Left lung (tissue), 14 donors: Measurements from ENCODE around the gene TMEM39A. TPM values are rescaled to one million over a fixed set of nuclear protein-coding genes. Genes with fewer than 3 reads are reported as not detected.
A peak's percentile ranks its signal among the peaks of the same experiment; 100 is the strongest.

Source experiments
- ATAC-seq: fragments of 200-7000 bp; cut with Tn5 transposase; one replicate; pipeline ENCODE4 v1.9.1; 2020; ENCODE audit warnings: moderate library complexity
- DNase-seq, 4 donors: peaks; one replicate each; pipeline ENCODE4 v3.0.0-alpha.2; 2013 to 2020
- H3K27ac ChIP-seq, 2 donors: fragments of 200-600 bp; sonication (generic) in 1 of 2; one replicate each; pipeline versions ENCODE4 v1.5.0 to v1.8.0; 2020 to 2021
- H3K27me3 ChIP-seq, 2 donors: fragments of 200-600 bp; sonication (generic) in 1 of 2; one replicate each; pipeline versions ENCODE4 v1.5.0 to v1.8.0; 2020 to 2021
- H3K36me3 ChIP-seq, 2 donors: fragments of 200-600 bp; sonication (generic) in 1 of 2; one replicate each; pipeline versions ENCODE4 v1.5.0 to v1.8.0; 2020 to 2021
- H3K4me1 ChIP-seq, 2 donors: fragments of 200-600 bp; one replicate each; pipeline ENCODE4 v1.8.0; 2021
- H3K4me3 ChIP-seq, 2 donors: fragments of 200-600 bp; sonication (generic) in 1 of 2; one replicate each; pipeline versions ENCODE4 v1.5.0 to v1.8.0; 2020 to 2021; ENCODE audit warnings: mild to moderate bottlenecking in 1 of 2
- H3K9me3 ChIP-seq, 2 donors: fragments of 200-600 bp; sonication (generic) in 1 of 2; one replicate each; pipeline versions ENCODE4 v1.5.0 to v1.8.0; 2020 to 2021
- intact Hi-C, 2 donors: fragments of 100-400 bp; cut with DNase I; formaldehyde crosslinking; loops; one replicate each; pipeline versions ENCODE4 v1.11.2 to v1.14.2; 2022
- long read RNA-seq, 12 donors: library from polyadenylated mRNA in 2 of 12; unstranded in 2 of 12; transcript quantifications; one replicate each; pipeline ENCODE4 v2.0.0 and lab custom pipeline, GENCODE V29; 2019 to 2026
- polyA plus RNA-seq, 6 donors: library from polyadenylated mRNA; unstranded; fragments of 120-200 nt; gene quantifications; one replicate each; pipeline ENCODE4 v1.2.1, GENCODE V29; 2013; ENCODE audit not compliant: insufficient read length in 6 of 6
- total RNA-seq, 2 donors: library from RNA; stranded (reverse); fragmentation: NEBNext Ultra II Directional; extraction: Animal tissue kit (Norgen Biotek cat#: 25700); gene quantifications; one replicate each; pipeline ENCODE4 v1.2.1, GENCODE V29; 2021
- TF ChIP-seq, protein P1 (sequence below), 2 donors: fragments of 200-600 bp; sonication (generic) in 1 of 2; IDR thresholded peaks; one replicate each; pipeline versions ENCODE4 v1.5.0 to v1.8.0; 2021; ENCODE audit warnings: antibody characterized with exemption in 2 of 2
- donor health status: DM: no; HTN: yes; CAD: no.
- donor health status: DM: no; HTN: no; CAD: no.

TMEM39A gene, protein sequence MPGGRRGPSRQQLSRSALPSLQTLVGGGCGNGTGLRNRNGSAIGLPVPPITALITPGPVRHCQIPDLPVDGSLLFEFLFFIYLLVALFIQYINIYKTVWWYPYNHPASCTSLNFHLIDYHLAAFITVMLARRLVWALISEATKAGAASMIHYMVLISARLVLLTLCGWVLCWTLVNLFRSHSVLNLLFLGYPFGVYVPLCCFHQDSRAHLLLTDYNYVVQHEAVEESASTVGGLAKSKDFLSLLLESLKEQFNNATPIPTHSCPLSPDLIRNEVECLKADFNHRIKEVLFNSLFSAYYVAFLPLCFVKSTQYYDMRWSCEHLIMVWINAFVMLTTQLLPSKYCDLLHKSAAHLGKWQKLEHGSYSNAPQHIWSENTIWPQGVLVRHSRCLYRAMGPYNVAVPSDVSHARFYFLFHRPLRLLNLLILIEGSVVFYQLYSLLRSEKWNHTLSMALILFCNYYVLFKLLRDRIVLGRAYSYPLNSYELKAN
- 10 to 100 TPM; 56.6 to 65.0 TPM for total RNA-seq
- polyA plus RNA-seq = 10 to 100 TPM; 62.0 to 78.5 (median 70.0) TPM
- long read RNA-seq, donor 1, full-length matches to known transcripts = 5 of 52 reads
- long read RNA-seq, donor 1, partial matches to known transcripts = 35 of 52 reads
- long read RNA-seq, donor 1, other reads (novel, unspliced or antisense) = 12 of 52 reads
- long read RNA-seq, donor 2, full-length matches to known transcripts = 4 of 15 reads
- long read RNA-seq, donor 2, partial matches to known transcripts = 11 of 15 reads
- long read RNA-seq, donor 2, other reads (novel, unspliced or antisense) = 0 of 15 reads
- long read RNA-seq, donor 3, full-length matches to known transcripts = 2 of 2 reads
- long read RNA-seq, donor 3, partial matches to known transcripts = 0 of 2 reads
- long read RNA-seq, donor 3, other reads (novel, unspliced or antisense) = 0 of 2 reads
- long read RNA-seq, donor 4, full-length matches to known transcripts = 3 of 5 reads
- long read RNA-seq, donor 4, partial matches to known transcripts = 0 of 5 reads
- long read RNA-seq, donor 4, other reads (novel, unspliced or antisense) = 2 of 5 reads
- long read RNA-seq, donor 5, full-length matches to known transcripts = 5 of 5 reads
- long read RNA-seq, donor 5, partial matches to known transcripts = 0 of 5 reads
- long read RNA-seq, donor 5, other reads (novel, unspliced or antisense) = 0 of 5 reads
- long read RNA-seq, donor 6, full-length matches to known transcripts = 9 of 9 reads
- long read RNA-seq, donor 6, partial matches to known transcripts = 0 of 9 reads
- long read RNA-seq, donor 6, other reads (novel, unspliced or antisense) = 0 of 9 reads
- long read RNA-seq, donor 7, full-length matches to known transcripts = 3 of 3 reads
- long read RNA-seq, donor 7, partial matches to known transcripts = 0 of 3 reads
- long read RNA-seq, donor 7, other reads (novel, unspliced or antisense) = 0 of 3 reads
- long read RNA-seq, donor 8, full-length matches to known transcripts = 5 of 5 reads
- long read RNA-seq, donor 8, partial matches to known transcripts = 0 of 5 reads
- long read RNA-seq, donor 8, other reads (novel, unspliced or antisense) = 0 of 5 reads
- long read RNA-seq, donor 9 = 0 reads
- long read RNA-seq, donor 10, full-length matches to known transcripts = 3 of 6 reads
- long read RNA-seq, donor 10, partial matches to known transcripts = 0 of 6 reads
- long read RNA-seq, donor 10, other reads (novel, unspliced or antisense) = 3 of 6 reads
- long read RNA-seq, donor 11, partial matches to known transcripts = 0 of 2 reads
- long read RNA-seq, donor 11, other reads (novel, unspliced or antisense) = 0 of 2 reads
- long read RNA-seq, donor 12, full-length matches to known transcripts = 9 of 124 reads
- long read RNA-seq, donor 12, partial matches to known transcripts = 63 of 124 reads
- long read RNA-seq, donor 12, other reads (novel, unspliced or antisense) = 52 of 124 reads

DNA sequence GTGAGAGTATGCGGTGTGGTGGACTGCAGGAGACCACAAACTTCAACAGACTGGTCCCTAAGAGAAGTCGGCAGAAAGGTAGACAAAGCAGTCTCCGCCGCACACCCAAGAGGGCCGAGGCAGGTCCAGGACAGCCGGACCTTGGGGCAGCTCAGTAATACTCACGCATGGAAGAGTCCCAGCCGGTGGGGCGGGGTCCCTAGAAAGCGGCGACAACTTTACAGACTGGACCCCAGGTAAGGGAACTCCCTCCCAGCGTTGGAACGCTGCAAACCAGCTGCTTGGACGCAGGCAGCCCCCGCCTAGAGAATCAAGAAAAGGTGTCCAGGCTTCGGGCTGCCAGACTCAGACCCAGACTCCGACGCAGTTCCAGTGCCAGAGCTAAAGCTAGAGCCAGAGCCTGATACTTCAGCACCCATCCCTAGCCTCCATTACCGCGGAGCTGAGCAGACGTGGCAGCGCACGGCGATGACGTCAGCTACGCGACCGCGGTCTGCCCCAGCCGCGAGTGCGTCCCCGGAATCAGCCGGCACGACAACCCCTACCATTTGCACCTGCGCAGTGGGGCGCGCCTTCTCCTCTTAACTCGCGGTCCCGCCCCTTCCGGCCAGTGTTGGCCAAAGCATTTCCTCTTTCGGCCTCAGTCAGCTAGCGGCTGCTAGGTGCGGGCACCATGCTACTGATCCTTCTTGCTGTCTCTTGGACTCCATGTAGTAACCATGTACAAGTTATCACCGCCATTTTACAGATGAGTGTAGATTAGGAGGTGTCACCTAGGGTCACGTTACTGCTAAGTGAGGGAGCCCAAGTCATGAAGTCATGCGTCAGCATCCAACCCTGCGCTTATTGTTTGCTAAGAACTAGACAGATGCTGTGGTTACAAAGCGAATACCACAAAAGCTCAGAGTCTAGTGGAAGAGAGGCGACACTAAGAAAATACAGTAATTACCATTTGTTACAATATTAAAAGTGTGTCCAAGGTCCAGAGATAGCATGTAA lies at the start of gene TMEM39A:
Gene TMEM39A, minus strand, starts transcription at position 445 of the 999 bp plus-strand sequence. CDS start 1,541 bp downstream, outside the sequence.
- H3K27ac ChIP-seq = peak within 1 kb of the TSS; percentile 84 to 86
- H3K4me3 ChIP-seq = peak within 1 kb of the TSS; percentile 80 to 98
- TF ChIP-seq, protein P1, sequence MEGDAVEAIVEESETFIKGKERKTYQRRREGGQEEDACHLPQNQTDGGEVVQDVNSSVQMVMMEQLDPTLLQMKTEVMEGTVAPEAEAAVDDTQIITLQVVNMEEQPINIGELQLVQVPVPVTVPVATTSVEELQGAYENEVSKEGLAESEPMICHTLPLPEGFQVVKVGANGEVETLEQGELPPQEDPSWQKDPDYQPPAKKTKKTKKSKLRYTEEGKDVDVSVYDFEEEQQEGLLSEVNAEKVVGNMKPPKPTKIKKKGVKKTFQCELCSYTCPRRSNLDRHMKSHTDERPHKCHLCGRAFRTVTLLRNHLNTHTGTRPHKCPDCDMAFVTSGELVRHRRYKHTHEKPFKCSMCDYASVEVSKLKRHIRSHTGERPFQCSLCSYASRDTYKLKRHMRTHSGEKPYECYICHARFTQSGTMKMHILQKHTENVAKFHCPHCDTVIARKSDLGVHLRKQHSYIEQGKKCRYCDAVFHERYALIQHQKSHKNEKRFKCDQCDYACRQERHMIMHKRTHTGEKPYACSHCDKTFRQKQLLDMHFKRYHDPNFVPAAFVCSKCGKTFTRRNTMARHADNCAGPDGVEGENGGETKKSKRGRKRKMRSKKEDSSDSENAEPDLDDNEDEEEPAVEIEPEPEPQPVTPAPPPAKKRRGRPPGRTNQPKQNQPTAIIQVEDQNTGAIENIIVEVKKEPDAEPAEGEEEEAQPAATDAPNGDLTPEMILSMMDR (IDR thresholded peaks at IDR 0.05) = peak in 1 of 2 donors; percentile 37
- ATAC-seq = peak; percentile 98
- peaks cover 0 to 30% of the 10 kb centered on the region in 2 donors for H3K36me3 ChIP-seq
- intact Hi-C loops = no loop called here
- peaks cover 33 to 53% of the 10 kb centered on the region in 2 donors for H3K4me1 ChIP-seq
- no peaks in the 10 kb centered on the region for H3K9me3 ChIP-seq
- peak; percentile 98 to 100 (median 99) for DNase-seq
- no peaks in the 10 kb centered on the region for H3K27me3 ChIP-seq

DNA sequence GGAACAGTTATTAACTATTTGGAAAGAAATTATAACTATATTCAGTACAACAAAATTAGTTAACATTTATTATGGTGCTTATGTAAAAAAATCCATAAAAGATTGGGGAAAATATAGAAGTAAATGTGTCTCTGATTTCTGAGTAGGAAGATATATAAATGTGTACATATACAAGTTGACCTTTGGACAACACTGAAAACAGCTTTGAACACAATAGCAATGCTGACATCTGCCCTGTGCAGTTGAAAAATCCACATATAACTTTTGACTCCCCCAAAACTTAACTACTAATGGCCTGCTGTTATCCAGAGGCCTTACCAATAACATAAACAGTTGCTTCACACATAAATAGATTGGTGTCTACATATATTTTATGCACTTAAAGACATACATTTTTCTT lies 47.3 kb upstream of the TMEM39A start:
- Histone ChIP-seq H3K4me1 (peaks cover 0 to 11% of the 10 kb centered on the region in 2 donors), H3K36me3 (peaks cover 0 to 87% of the 10 kb centered on the region in 2 donors)

GRCh38 chr3:119508172-119508845 lies 44.9 kb upstream of the TMEM39A start:
- ATAC-seq = no peak

More for the DNA sequence above, 47.3 kb upstream of the TMEM39A start:
- Histone ChIP-seq H3K9me3 (no peaks in the 10 kb centered on the region), H3K27me3 (no peaks in the 10 kb centered on the region), H3K27ac (no peak overlapping the region), H3K4me3 (no peak overlapping the region)
- TF ChIP-seq, protein P1 (IDR thresholded peaks at IDR 0.05) = no peak
- no peak for ATAC-seq
- no peak for DNase-seq
- intact Hi-C loops = no loop called here

More at GRCh38 chr3:119508172-119508845, 44.9 kb upstream of the TMEM39A start:
- intact Hi-C loops = no loop called here
- H3K36me3 ChIP-seq = peaks cover 0 to 86% of the 10 kb centered on the region in 2 donors
- H3K4me3 ChIP-seq = no peak overlapping the region
- no peaks in the 10 kb centered on the region for H3K27me3 ChIP-seq
- DNase-seq = no peak
- H3K9me3 ChIP-seq = no peaks in the 10 kb centered on the region
- H3K27ac ChIP-seq = no peak overlapping the region
- peaks cover 0 to 11% of the 10 kb centered on the region in 2 donors for H3K4me1 ChIP-seq
- TF ChIP-seq, protein P1 (IDR thresholded peaks at IDR 0.05) = no peak
